ENCODE data around the gene DTNB.
A peak's percentile ranks its signal among the peaks of the same experiment; 100 is the strongest.

DTNB gene

DNA sequence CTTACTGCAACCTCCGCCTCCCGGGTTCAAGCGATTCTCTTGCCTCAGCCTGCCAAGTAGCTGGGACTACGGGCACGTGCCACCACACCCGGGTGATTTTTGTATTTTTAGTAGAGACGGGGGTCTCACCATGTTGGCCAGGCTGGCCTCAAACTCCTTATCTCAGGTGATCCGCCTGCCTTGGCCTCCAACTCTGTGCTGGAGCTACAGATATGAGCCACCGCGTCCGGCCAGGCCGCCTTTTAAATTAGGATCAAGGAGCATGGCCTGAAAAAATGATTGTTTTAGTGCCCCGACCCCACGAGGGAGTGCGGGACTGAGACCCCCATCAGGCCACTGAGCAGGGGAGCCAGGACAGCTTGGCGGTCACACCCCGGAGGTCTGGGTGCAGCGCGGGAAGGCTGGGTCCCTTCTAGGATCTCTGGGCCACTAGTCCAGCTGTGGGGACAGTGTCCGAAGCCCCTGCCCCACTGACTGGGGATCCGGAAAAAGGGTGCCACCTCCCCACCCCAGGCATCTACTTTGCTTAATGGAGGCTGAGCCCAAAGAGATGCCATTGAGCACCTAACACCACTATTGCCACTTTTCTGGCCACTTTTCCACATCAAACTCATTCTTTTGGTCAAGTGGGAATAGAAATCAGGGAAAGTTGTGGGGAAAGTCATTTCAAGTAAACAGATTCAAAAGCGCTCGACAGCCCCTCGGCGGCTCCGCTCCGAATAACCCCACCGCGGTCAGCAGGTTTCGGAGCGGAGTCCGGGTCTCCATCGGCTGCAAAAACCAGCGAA lies 311.9 kb downstream of the DTNB start:
- DNase-seq: no peak

DNA sequence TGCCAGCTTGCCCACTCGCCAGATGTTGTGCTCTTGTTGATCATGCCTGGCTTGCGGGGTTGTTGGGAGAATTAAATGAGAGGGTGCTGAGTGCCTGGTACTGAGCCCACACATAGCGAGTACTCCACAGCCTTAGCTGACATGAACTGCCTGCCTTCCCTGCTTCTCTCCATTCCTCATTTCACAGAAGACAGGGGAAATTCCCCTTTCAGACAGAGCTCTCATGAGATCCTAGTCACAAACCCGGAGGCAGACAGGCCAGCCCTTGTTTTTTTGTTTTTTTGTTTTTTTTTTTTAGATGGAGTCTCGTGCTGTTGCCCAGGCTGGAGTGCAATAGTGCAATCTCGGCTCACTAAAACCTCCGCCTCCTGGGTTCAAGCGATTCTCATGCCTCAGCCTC lies 314.5 kb downstream of the DTNB start:
- no peak for DNase-seq

DNA sequence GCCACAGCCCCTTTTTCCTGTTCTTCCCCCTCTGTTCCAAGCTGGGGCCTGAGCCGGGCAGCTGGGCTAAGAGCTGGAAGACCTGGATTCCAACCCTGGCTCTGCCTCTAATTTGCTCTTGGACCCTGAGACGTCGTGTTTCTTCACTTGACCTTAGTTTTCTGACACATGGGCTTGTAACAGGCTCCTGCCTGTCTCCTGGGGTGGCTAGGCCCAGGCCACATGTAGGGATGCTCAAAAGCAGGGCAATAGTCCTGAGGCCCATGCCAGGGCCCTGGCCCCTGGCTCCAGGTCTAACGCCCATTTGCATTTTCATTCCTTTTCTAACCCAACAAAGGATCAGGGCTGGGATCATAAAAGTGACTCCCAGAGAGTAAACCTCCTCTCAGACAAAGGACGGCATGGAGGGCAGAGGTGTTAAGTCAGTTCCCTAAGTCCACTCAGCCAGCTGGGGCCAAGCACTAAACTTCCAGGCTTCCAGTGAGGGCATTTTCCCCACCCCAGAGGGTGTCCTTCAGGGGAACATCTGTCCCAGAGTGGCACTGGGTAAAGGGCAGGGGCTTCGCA lies 315.0 kb downstream of the DTNB start:
- DNase-seq: no peak

DNA sequence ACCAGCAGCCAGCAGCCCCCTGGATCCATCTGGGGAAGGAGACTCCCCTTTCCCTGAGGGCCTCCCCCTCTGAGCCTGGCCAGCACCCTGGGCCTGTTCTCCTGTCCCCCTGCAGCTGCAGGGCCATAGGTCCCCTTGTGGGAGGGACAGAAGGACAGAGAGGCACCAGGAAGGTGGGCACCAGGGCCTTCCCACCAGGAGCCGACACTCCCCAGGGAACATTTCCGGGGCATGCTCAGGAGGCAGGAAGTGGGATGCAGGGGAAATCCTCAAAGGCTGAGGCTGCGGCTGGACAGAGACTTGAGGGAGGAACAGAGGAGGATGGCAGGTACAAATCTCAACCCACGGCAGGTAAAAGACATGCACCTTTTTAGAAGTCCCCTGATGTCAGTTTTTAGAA lies 317.3 kb downstream of the DTNB start:
- no peak for DNase-seq

DNA sequence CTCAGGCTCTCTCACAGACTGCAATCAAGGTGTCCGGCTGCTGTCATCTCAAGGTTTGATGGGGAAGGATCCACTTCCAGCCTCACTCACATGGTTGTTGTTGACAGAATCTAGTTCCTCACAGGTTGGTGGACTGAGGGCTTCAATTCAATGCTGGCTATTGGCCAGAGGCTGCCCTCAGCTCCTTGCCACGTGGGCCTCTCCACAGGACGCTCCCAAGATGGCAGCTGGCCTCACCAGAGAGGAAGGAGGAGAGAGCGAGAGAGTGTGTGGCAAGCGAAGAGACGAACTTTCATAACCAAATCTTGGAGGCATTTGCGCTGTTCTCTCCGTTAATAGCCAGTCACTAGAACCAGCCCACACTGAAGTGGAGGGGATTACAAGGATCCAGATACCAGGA lies 318.1 kb downstream of the DTNB start:
- no peak for DNase-seq

DNA sequence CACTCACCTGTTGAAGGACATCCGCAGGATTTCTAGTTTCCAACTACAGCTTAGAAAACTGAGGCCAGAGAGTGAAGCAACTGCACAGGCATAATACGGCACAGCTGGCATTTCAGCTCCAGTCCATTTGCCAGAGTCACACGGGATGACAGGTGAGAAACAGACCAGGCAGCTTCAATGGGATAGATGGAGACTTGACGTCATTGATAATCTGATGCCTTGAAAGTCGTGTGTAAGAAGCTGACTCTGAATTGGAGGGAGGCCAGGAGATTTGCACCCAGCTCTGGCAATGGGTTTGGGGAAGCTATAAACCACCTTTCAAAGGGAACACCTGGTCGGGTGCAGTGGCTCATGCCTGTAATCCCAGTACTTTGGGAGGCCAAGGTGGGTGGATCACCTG lies 319.3 kb downstream of the DTNB start:
- DNase-seq: no peak

DNA sequence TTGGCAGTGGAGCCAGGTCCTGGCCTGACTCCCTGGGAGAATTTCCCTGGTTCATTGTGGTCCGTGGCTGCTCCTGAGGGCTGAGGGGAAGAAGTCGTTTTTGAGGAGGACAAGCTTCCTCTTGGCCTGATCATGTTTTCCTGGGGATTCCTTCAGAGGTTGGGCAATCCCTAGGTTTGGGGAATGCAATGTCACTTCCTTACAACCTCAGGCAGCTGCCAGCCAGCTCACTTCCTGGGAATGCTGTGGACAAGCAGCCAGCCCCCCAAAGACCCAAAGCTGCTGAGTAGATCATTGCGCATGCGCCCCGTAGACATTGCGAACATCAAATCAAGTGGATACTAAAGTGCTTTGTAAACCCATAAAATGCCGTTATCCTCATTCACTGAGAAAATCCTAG lies 324.0 kb downstream of the DTNB start:
- no peak for DNase-seq

DNA sequence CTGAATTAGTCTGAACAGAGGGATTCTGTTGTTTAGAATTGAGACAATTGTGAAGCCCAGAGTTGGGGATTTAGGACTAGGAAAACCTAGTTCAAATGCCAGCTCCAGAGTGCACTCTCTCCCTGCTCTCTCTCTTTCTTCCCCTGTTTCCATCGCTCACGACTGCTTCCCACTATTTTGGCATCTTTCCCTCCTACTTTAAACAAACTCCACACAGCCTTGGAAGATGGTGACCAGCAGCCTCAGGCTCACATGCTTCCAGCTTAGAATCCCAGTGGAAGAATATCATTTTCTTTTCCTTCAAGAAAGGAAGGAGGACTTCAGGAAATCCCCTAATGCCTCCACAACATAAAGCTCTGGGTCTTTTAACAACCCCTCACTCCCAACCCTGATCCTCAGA lies 325.5 kb downstream of the DTNB start:
- no peak for DNase-seq

DNA sequence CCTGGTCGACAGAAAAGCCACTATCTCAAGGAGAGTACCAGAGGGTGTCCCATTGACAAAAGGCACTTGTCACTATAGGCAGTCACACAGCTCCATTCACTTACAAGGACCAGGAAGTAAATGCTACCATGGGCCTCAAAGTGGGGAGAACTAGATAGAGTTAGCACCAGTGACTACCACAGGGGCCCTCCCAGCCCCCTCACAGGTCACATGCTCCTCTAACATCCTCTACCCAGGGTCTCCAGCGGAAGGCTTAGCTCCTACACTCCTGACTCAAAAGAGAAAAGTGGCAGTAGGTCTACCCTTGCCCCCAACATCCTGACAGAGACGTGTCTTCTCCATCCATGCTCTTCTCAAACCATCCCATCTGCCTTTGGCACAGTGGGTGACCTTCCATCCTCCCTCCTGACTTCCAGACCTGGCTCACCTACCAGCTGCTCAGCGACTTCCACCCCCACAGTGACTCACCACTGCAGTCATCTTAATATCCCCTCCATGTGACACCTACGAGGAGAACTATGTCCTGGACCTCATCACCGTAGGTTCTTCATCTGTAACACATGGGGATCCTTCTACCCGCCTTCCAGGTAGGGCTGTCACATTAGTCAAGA lies 326.1 kb downstream of the DTNB start:
- DNase-seq: no peak

DNA sequence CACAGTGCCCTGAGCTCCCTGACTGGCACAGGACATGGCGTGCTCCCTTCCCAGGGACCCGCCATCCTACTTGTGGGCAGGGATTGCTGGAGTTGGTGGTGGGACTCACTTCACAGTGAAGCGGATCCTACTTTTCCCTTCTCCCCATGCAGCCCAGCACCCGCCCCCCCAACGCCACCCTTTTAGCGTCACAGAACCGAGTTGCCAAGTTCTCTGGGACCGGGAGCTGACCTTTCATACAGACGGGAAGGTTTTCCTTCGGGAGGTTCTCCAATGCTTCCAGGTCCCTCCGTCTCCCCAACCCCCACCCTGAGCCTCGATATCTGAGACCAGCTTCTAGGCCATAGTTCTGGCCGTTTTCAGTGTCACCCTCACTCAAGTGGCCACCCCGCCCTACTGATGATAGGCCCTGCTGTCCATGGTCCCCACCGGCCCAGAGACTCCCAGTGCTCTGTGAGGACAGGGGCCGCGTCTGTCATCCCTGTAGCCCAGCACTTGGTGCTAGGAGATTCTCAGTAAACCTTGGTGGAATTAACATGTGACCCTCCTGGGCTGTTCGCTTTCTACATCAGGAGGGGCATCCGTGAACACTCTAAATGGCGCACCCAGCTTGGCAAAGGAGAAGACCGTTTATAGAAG lies 330.1 kb downstream of the DTNB start:
- no peak for DNase-seq

DNA sequence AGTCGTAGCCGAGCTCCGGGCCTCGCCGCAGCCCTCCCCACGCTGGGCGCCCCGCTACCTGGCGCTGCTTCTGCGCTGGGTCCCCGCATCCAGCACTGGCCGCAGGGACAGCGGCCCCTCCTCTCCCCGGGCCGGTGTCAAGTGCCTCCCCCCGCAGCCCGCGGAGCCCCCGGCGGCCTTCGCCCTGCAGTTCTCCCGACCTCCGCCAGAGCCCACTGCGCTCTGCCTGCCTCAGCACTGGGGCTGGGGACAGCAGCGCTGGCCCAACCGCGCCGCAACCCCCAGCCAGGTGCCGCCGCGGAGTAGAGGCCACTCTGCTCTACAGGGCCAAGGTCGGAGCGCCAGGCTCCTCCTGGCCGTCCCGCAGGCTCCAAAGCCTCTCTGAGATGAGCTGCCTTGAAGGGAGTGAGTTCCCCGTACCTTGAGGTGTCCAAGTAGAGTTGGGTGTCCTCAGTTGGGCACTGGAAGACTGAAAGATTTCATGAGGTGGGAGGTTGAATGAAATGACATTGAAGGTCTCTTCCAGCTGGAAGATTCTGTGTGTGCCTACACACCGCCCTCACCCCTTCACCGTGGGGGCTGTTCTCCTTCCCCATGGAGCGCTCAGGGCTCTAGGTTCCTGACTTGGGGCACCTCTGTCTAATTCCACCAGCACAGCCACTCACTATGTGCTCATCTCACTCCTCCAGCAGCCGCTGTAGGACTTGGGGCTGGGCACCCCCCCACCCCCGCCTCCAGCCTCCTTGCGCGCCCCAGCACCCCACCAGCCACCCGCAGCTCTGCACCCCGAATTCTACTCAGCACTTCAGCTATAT lies 330.8 kb downstream of the DTNB start:
- DNase-seq: peak; percentile 75

DNA sequence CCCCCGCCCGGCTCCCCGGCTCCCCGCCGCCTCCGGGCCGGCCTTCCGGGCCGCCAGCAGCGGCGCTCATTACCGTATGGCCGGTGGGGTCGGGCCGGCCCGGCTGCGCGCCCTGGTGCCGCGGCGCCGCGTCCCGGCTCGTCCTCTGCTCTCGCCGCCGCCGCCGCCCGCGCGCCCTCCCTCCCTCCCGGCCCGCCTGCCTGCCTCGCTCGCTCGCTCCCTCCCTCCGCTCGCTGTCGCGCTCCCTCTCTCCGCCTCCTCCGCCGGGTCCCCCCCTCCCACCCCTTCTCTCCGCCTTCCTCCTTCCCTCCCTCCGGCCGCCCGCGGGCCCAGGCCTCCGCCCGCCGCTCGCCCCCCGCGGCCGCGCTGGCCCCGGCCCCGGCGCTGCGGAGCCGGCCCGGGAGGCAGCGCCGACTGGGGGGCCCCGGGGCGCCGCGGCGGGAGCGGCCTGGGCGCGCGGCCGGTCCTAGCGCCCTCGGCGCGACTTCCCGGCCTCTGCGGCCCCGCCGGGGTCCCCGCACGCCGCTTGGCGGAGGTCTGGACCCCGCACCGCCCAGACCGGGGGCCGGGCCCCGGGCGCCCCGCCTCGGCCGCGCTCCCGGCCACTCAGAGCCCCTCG lies 331.5 kb downstream of the DTNB start, which contains the start of gene DNMT3A:
TSS of gene DNMT3A (minus strand) at position 173 of the 619 bp plus-strand sequence. CDS start 27,941 bp downstream, outside the sequence.
- peak; percentile 58 for DNase-seq

DNA sequence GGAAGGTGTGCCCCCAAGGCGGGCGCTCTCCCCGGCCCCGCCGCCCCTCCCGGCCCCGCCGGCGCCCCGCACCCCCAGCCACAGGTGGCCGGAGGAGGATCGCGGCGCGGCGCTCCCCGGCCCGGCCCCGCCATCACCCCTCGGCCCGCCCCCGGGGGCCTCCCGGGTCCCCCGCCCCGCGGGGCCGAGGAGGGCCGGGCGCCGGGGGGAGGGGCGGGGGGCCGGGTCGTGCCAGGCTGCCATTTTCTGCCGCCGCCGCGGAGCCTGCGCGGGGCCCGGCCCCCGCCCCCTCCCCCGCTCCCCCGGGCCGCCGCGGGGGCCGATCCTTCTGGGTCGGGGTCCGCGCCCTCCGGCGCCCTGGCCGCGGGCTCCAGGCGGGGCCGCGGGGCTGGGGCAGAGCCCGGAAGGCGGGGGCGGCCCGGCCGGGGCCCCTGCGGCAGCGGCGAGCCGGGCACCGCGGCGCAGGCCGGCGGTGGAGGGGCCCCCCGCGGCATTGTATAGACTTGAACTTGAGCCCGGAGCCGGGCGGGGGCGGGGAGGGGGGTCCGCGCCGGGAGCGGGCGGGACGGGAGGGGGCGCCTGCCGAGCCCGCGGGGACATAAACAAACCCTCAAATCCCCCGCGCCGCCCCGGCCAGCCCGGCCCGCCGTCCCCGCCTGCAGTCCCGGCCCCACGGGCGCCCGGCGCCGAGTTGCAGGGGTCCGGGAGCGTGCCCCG lies 332.2 kb downstream of the DTNB start:
- peak; percentile 15 for DNase-seq

DNA sequence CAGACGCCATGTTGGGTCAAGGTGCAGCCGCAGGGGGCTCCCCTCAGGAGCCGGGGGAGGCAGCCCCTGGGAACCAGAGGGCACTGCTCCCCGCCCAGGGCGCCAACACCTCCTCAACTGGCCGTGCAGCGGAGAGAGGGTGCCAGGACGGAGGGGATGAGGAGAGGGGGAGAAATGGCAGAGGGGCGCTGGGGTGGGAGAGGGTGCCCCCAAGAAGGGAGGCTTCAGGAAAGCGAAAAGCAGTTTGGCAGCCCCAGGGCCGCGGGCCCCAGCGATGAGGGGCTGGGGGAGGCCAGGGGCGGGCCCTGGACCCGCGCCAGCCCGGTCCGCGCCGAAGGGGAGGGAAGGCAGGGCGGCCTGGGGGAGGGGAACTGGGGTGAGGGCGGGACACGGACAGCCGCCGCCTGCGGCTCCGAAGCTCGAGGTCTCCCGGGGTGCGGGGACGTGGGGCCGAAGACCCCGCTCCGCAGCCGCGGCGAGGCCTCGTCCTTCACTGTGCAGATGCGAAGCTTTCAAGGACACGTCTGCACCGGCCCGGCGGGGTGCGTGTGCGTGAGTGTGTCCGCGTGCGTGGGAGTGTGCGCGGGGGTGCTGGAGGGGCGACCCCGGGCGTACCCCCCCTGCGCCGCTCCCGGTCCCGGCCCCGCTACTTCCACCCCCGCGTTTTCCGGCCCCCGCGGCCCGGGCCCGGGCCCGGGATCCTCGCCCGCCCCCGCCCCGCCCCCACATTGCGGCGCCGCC lies 333.0 kb downstream of the DTNB start:
- DNase-seq: peak; percentile 9

DNA sequence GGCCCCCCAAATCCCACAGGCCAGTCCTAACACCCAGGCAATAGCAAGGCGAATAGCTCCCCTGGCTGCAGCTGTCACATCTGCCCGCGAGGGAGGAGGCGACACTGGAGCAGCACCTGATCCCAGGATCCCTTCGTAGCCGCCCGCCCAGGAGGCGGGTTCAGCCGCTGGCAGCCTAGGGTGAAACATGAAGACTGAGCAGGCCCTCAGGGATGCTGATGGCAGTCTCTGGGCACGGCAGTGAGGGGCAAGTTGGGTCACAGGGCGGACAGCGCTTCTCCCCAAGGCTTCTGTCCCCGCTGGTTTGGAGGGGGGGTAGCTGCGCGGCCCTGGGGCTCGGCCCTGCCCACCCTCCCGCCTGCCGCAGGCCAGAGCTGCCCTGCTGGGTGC lies 333.6 kb downstream of the DTNB start:
- DNase-seq: no peak

DNA sequence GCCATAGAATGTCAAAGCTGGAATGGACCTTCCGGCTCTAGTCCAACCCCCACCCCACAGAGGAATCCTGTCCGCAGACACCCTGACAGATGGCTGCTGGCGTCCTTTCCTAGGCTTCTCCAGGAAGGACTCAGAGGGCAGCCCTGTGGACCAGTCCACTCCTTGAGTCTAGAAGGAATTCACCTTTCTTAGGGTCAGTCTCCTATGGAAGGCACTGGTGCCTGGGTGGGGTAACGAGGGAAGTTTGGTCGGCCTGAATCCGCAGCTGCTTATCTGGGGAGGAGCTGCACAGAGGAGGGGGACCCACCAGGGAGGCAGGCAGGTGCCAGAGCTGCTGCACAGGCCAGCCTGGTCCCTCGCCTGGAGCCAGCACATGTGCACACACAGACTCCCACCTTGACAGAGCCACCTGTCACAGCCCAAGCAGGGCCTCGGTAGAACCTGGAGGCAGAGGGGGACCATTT lies 334.1 kb downstream of the DTNB start:
- no peak for DNase-seq

DNA sequence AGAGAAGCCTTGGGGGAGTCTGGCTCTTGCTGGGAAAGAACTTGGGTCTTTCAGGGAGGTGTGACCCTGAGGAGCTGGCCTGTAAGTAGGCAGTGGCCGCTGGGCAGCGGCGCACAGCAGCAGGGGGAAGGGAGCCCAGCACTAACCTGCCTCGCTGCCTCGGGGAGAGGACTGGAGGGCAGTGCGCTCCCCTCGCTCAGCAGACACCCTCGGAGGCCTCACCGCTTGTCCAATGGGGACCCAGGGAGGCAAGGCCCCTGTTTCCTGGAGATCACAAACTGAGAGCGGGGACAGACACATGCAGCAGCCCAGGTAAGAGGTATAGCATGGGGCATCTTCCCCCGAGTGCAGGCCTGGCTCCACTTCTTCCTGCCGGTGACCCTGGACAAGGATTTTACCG lies 335.0 kb downstream of the DTNB start:
- DNase-seq: no peak

DNA sequence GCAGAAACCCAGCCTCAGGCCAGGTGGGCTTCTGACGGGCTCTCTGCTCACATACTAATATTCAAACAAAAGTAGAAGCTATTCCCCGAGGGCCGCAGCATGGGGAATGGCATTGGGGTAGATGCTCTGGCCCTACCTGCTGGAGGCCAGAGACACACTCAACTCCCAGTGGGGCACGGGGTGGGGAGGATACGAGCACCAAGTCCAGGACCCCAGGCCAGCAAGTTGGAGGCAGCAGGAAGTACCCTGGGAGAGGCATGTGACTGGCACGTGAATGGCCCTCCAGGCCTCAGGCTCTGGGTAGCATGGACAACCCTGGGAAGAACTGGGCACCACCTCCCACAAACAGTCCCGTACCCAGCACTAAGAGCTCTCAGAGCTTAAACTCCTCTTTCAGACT lies 335.5 kb downstream of the DTNB start:
- DNase-seq: no peak

DNA sequence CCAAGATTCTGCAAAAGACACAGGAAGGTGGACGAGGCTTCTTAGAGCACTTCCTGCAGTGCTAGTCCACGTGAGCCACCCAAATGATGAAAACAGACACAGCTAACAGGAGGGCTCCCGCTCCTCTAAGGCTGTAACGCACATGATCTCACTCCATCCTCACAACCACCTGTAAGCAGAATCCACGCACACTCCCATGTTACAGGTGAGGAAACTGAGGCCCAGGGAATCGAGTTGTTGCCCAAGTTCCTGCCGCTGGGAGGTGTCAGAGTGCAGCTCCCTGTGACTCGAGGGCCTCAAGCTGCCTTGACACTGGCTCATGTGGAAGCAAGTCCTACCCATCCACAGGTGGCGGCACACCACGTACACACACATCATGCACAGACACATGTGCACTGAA lies 336.1 kb downstream of the DTNB start:
- DNase-seq: no peak

DNA sequence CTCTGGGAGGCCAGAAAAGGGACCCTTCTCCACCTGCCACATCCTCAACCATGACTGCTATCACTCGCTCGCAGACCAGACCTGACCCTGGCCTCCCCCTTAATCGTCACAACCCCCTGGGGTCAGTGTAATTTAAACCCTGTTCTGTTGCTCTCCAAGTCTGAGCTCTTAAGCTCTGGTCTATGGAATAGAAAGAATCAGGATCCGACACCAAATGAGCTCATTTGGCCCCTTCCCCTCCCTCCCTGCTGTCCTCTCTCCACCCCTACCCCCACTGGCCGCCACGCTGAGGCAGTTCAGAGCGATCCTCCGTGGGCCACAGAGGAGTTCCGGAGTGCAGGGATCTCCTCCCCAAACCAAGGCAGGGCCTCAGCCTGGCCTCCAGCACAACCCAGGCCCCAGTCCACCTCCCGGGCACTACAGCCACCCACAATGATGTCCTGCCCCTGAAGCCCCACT lies 337.0 kb downstream of the DTNB start:
- no peak for DNase-seq

DNA sequence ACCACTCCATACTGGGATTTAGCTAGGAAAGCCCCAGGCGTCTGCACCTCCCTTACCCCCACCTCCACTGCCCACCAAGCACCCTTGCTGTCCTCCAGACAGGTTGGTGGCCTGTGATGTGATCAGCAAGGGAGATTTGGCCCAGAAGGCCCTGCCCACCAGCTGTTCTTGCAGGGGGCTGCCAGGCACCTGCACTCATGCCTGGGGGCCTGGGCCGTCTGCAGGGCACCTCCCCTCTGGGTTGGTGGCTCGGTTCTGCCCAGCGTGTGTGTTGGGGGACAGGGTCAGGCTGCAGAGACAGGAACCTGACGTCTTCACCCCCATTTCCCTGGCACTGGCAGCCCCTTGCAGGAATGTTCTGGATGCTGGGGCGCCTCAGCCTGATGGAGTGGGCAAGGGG lies 337.4 kb downstream of the DTNB start:
- no peak for DNase-seq

Measured in activated CD4-positive, alpha-beta T cell treated with anti-CD3 and anti-CD28 coated beads, Interleukin-2, amount 50 U/mL, for 1 hour (primary cell).